ENCODE data around the gene RDM1. TPM values are rescaled to one million over a fixed set of nuclear protein-coding genes. Genes with fewer than 3 reads are reported as not detected.
"Not testable (repeated sequence)": the region's sequence is repeated elsewhere in the genome, so short reads cannot be mapped to it uniquely, and the experiment has no call there.

The RDM1 gene
- total and polyA plus RNA-seq, 4 donors, result not detected

GRCh38 chr17:35944151-35944550, 13.6 kb upstream of the RDM1 start:
- H3K27ac ChIP-seq (ENCODE audit: low read depth in 1 of 2, low read length in 2 of 2), result no peak overlapping the region
- H3K9me3 ChIP-seq (ENCODE audit: control insufficient read depth, low read length), result no peaks in the 10 kb centered on the region
- intact Hi-C loops (cut with DNase I), result no loop called here
- H3K4me3 ChIP-seq (ENCODE audit: low read length in 2 of 2), result no peak overlapping the region
- no peak for ATAC-seq (ENCODE audit: low FRiP score)
- WGBS, 2 donors, result 75 to 83% methylated on average over 4 of the region's 4 CpGs
- H3K36me3 ChIP-seq (ENCODE audit: control insufficient read depth in 1 of 2, insufficient read depth in 2 of 2, low read length in 1 of 2), result no peaks in the 10 kb centered on the region
- DNase-seq, result no peak
- no peaks in the 10 kb centered on the region for H3K27me3 ChIP-seq (ENCODE audit: control insufficient read depth in 1 of 2, insufficient read depth in 2 of 2, low read length in 1 of 2)
- H3K4me1 ChIP-seq (ENCODE audit: control insufficient read depth in 1 of 2, insufficient read depth in 2 of 2, low read length in 2 of 2), result no peaks in the 10 kb centered on the region

- intact Hi-C loops (cut with DNase I), result no loop called here
- WGBS, 2 donors, result 70 to 71% methylated on average over 2 of the region's 2 CpGs
Measured at GRCh38 chr17:35943537-35943936, 13.0 kb upstream of the RDM1 start, which contains the start of gene LYZL6. Gene LYZL6, minus strand, starts transcription at chr17:35943713. Its CDS starts 4,357 bp downstream, at chr17:35939356.

GRCh38 chr17:35942588-35943186, 12.1 kb upstream of the RDM1 start:
- 52% methylated on average over 9 of the region's 9 CpGs for WGBS, 2 donors
- Histone ChIP-seq H3K27ac (ENCODE audit: low read depth in 1 of 2, low read length in 2 of 2) (no peak overlapping the region), H3K4me3 (ENCODE audit: low read length in 2 of 2) (no peak overlapping the region), H3K36me3 (ENCODE audit: control insufficient read depth in 1 of 2, insufficient read depth in 2 of 2, low read length in 1 of 2) (no peaks in the 10 kb centered on the region), H3K9me3 (ENCODE audit: control insufficient read depth, low read length) (no peaks in the 10 kb centered on the region), H3K4me1 (ENCODE audit: control insufficient read depth in 1 of 2, insufficient read depth in 2 of 2, low read length in 2 of 2) (no peaks in the 10 kb centered on the region), H3K27me3 (ENCODE audit: control insufficient read depth in 1 of 2, insufficient read depth in 2 of 2, low read length in 1 of 2) (no peaks in the 10 kb centered on the region)
- DNase-seq (no peak), ATAC-seq (ENCODE audit: low FRiP score) (no peak)
- intact Hi-C loops (cut with DNase I), result no loop called here

More at GRCh38 chr17:35943537-35943936, 13.0 kb upstream of the RDM1 start, which contains the start of gene LYZL6:
- H3K4me3 ChIP-seq (ENCODE audit: low read length in 2 of 2), result no peak within 1 kb of the TSS
- H3K27me3 ChIP-seq (ENCODE audit: control insufficient read depth in 1 of 2, insufficient read depth in 2 of 2, low read length in 1 of 2), result no peaks in the 10 kb centered on the region
- no peak for ATAC-seq (ENCODE audit: low FRiP score)
- no peaks in the 10 kb centered on the region for H3K36me3 ChIP-seq (ENCODE audit: control insufficient read depth in 1 of 2, insufficient read depth in 2 of 2, low read length in 1 of 2)
- no peak for DNase-seq
- no peaks in the 10 kb centered on the region for H3K4me1 ChIP-seq (ENCODE audit: control insufficient read depth in 1 of 2, insufficient read depth in 2 of 2, low read length in 2 of 2)
- H3K27ac ChIP-seq (ENCODE audit: low read depth in 1 of 2, low read length in 2 of 2), result no peak within 1 kb of the TSS
- H3K9me3 ChIP-seq (ENCODE audit: control insufficient read depth, low read length), result no peaks in the 10 kb centered on the region

GRCh38 chr17:35938492-35938891, 7.9 kb upstream of the RDM1 start:
- H3K36me3 ChIP-seq (ENCODE audit: control insufficient read depth in 1 of 2, insufficient read depth in 2 of 2, low read length in 1 of 2); H3K4me1 ChIP-seq (ENCODE audit: control insufficient read depth in 1 of 2, insufficient read depth in 2 of 2, low read length in 2 of 2); H3K27me3 ChIP-seq (ENCODE audit: control insufficient read depth in 1 of 2, insufficient read depth in 2 of 2, low read length in 1 of 2); ATAC-seq (ENCODE audit: low FRiP score); DNase-seq; H3K4me3 ChIP-seq (ENCODE audit: low read length in 2 of 2); intact Hi-C loops (cut with DNase I); H3K9me3 ChIP-seq (ENCODE audit: control insufficient read depth, low read length); H3K27ac ChIP-seq (ENCODE audit: low read depth in 1 of 2, low read length in 2 of 2): not testable (repeated sequence)
- WGBS, 2 donors, result 93 to 96% methylated on average over 3 of the region's 3 CpGs

- Histone ChIP-seq H3K4me1 (ENCODE audit: control insufficient read depth in 1 of 2, insufficient read depth in 2 of 2, low read length in 2 of 2) (no peaks in the 10 kb centered on the region), H3K4me3 (ENCODE audit: low read length in 2 of 2) (no peak overlapping the region), H3K36me3 (ENCODE audit: control insufficient read depth in 1 of 2, insufficient read depth in 2 of 2, low read length in 1 of 2) (no peaks in the 10 kb centered on the region), H3K27me3 (ENCODE audit: control insufficient read depth in 1 of 2, insufficient read depth in 2 of 2, low read length in 1 of 2) (no peaks in the 10 kb centered on the region), H3K27ac (ENCODE audit: low read depth in 1 of 2, low read length in 2 of 2) (no peak overlapping the region), H3K9me3 (ENCODE audit: control insufficient read depth, low read length) (no peaks in the 10 kb centered on the region)
- WGBS, 2 donors, result 92 to 93% methylated on average over 5 of the region's 5 CpGs
- ATAC-seq (ENCODE audit: low FRiP score) (no peak), DNase-seq (no peak)
- intact Hi-C loops (cut with DNase I), result no loop called here
Measured at GRCh38 chr17:35936063-35936462, 5.5 kb upstream of the RDM1 start.

GRCh38 chr17:35934760-35935159, 4.2 kb upstream of the RDM1 start:
- no peaks in the 10 kb centered on the region for H3K4me1 ChIP-seq (ENCODE audit: control insufficient read depth in 1 of 2, insufficient read depth in 2 of 2, low read length in 2 of 2)
- H3K9me3 ChIP-seq (ENCODE audit: control insufficient read depth, low read length), result no peaks in the 10 kb centered on the region
- ATAC-seq (ENCODE audit: low FRiP score) (no peak), DNase-seq (no peak)
- H3K27ac ChIP-seq (ENCODE audit: low read depth in 1 of 2, low read length in 2 of 2), result no peak overlapping the region
- H3K27me3 ChIP-seq (ENCODE audit: control insufficient read depth in 1 of 2, insufficient read depth in 2 of 2, low read length in 1 of 2), result no peaks in the 10 kb centered on the region
- intact Hi-C loops (cut with DNase I), result no loop called here
- H3K36me3 ChIP-seq (ENCODE audit: control insufficient read depth in 1 of 2, insufficient read depth in 2 of 2, low read length in 1 of 2), result no peaks in the 10 kb centered on the region
- H3K4me3 ChIP-seq (ENCODE audit: low read length in 2 of 2), result no peak overlapping the region
- 83 to 85% methylated on average over 10 of the region's 10 CpGs for WGBS, 2 donors

GRCh38 chr17:35932586-35932985, 2.0 kb upstream of the RDM1 start:
- H3K36me3 ChIP-seq (ENCODE audit: control insufficient read depth in 1 of 2, insufficient read depth in 2 of 2, low read length in 1 of 2), result no peaks in the 10 kb centered on the region
- no peaks in the 10 kb centered on the region for H3K27me3 ChIP-seq (ENCODE audit: control insufficient read depth in 1 of 2, insufficient read depth in 2 of 2, low read length in 1 of 2)
- DNase-seq (no peak), ATAC-seq (ENCODE audit: low FRiP score) (no peak)
- intact Hi-C loops (cut with DNase I), result no loop called here
- no peak overlapping the region for H3K4me3 ChIP-seq (ENCODE audit: low read length in 2 of 2)
- no peaks in the 10 kb centered on the region for H3K4me1 ChIP-seq (ENCODE audit: control insufficient read depth in 1 of 2, insufficient read depth in 2 of 2, low read length in 2 of 2)
- no peak overlapping the region for H3K27ac ChIP-seq (ENCODE audit: low read depth in 1 of 2, low read length in 2 of 2)
- no peaks in the 10 kb centered on the region for H3K9me3 ChIP-seq (ENCODE audit: control insufficient read depth, low read length)

- H3K36me3 ChIP-seq (ENCODE audit: control insufficient read depth in 1 of 2, insufficient read depth in 2 of 2, low read length in 1 of 2), result no peaks in the 10 kb centered on the region
- peak in 1 of 2 donors; percentile 58 for DNase-seq
- no peak overlapping the region for H3K27ac ChIP-seq (ENCODE audit: low read depth in 1 of 2, low read length in 2 of 2)
- H3K4me3 ChIP-seq (ENCODE audit: low read length in 2 of 2), result no peak overlapping the region
- ATAC-seq (ENCODE audit: low FRiP score), result no peak
- H3K4me1 ChIP-seq (ENCODE audit: control insufficient read depth in 1 of 2, insufficient read depth in 2 of 2, low read length in 2 of 2), result no peaks in the 10 kb centered on the region
- H3K27me3 ChIP-seq (ENCODE audit: control insufficient read depth in 1 of 2, insufficient read depth in 2 of 2, low read length in 1 of 2), result no peaks in the 10 kb centered on the region
- 13 to 22% methylated on average over 6 of the region's 6 CpGs for WGBS, 2 donors
- H3K9me3 ChIP-seq (ENCODE audit: control insufficient read depth, low read length), result no peaks in the 10 kb centered on the region
- intact Hi-C loops (cut with DNase I), result no loop called here
Measured at GRCh38 chr17:35931794-35932425, 1.3 kb upstream of the RDM1 start.

- no peak for ATAC-seq (ENCODE audit: low FRiP score)
- Histone ChIP-seq H3K27ac (ENCODE audit: low read depth in 1 of 2, low read length in 2 of 2) (no peak overlapping the region), H3K36me3 (ENCODE audit: control insufficient read depth in 1 of 2, insufficient read depth in 2 of 2, low read length in 1 of 2) (no peaks in the 10 kb centered on the region), H3K4me1 (ENCODE audit: control insufficient read depth in 1 of 2, insufficient read depth in 2 of 2, low read length in 2 of 2) (no peaks in the 10 kb centered on the region), H3K27me3 (ENCODE audit: control insufficient read depth in 1 of 2, insufficient read depth in 2 of 2, low read length in 1 of 2) (no peaks in the 10 kb centered on the region), H3K9me3 (ENCODE audit: control insufficient read depth, low read length) (no peaks in the 10 kb centered on the region), H3K4me3 (ENCODE audit: low read length in 2 of 2) (no peak overlapping the region)
- no peak for DNase-seq
- intact Hi-C loops (cut with DNase I), result no loop called here
Measured at GRCh38 chr17:35927714-35928113, 2.9 kb downstream of the RDM1 start.

Data from aorta (tissue), 5 donors.